Osteoblast (primary cell): ENCODE measurements around the gene STX18. TPM values are rescaled to one million over a fixed set of nuclear protein-coding genes. Genes with fewer than 3 reads are reported as not detected.
A peak's percentile ranks its signal among the peaks of the same experiment; 100 is the strongest.

Source experiments
- DNase-seq: peaks from one replicate; pipeline ENCODE4 v3.0.0; 2011; ENCODE audit warnings: low spot score, mixed read lengths; ENCODE audit not compliant: insufficient read length; ENCODE audit errors: missing footprints
- H2AFZ ChIP-seq: 2 replicates; pipeline ENCODE4 v1.6.0; 2011; ENCODE audit warnings: mild to moderate bottlenecking, low read length
- H3K27ac ChIP-seq: 2 replicates; pipeline ENCODE4 v1.5.1; 2011; ENCODE audit warnings: mild to moderate bottlenecking, low read depth, low read length, moderate library complexity
- H3K27me3 ChIP-seq: 2 replicates; pipeline ENCODE4 v1.6.0; 2012; ENCODE audit warnings: mild to moderate bottlenecking, control low read depth, inconsistent platforms, low read length, moderate library complexity; ENCODE audit not compliant: insufficient read depth
- H3K36me3 ChIP-seq: 2 replicates; pipeline ENCODE4 v1.5.1; 2011; ENCODE audit warnings: mild to moderate bottlenecking, low read length, control low read depth, moderate library complexity; ENCODE audit not compliant: insufficient read depth
- H3K4me1 ChIP-seq: 2 replicates; pipeline ENCODE4 v1.5.1; 2011; ENCODE audit warnings: mild to moderate bottlenecking, low read length, control low read depth, moderate library complexity; ENCODE audit not compliant: insufficient read depth
- H3K4me2 ChIP-seq: 2 replicates; pipeline ENCODE4 v1.6.0; 2011; ENCODE audit warnings: mild to moderate bottlenecking, low read length; ENCODE audit not compliant: insufficient read depth
- H3K4me3 ChIP-seq: fragments of 200-600 bp; sonication (generic); 3 replicates; pipeline ENCODE4 v1.5.1; 2012; ENCODE audit warnings: mild to moderate bottlenecking, low read length, inconsistent platforms; ENCODE audit not compliant: insufficient read depth
- H3K79me2 ChIP-seq: 2 replicates; pipeline ENCODE4 v1.6.0; 2012; ENCODE audit warnings: mild to moderate bottlenecking, low read length, control low read depth, inconsistent platforms; ENCODE audit not compliant: insufficient read depth
- H3K9me3 ChIP-seq: 2 replicates; pipeline ENCODE4 v1.5.1; 2011; ENCODE audit warnings: low read depth, low read length, control low read depth
- H4K20me1 ChIP-seq: 2 replicates; pipeline ENCODE4 v1.6.0; 2012; ENCODE audit warnings: mild to moderate bottlenecking, low read length, control low read depth; ENCODE audit not compliant: insufficient read depth
- total RNA-seq: library from RNA; depleted of rRNA; stranded (reverse); fragments of >200 nt; gene quantifications from 2 replicates; pipeline ENCODE4 v1.2.3, GENCODE V29; 2012
- TF ChIP-seq, protein P1 (sequence below): IDR thresholded peaks from 2 replicates; pipeline ENCODE4 v1.5.1; 2011; ENCODE audit warnings: mild to moderate bottlenecking, low read depth, low read length, moderate library complexity; ENCODE audit errors: extremely low read depth

The STX18 gene
- total RNA-seq, 1 donor: 23.9 TPM

GRCh38 chr4:4388836-4389575, 152.8 kb downstream of the STX18 start:
- no peak overlapping the region for H3K27ac ChIP-seq
- H3K4me3 ChIP-seq: no peak overlapping the region
- no peaks in the 10 kb centered on the region for H3K9me3 ChIP-seq
- H3K79me2 ChIP-seq: no peaks in the 10 kb centered on the region
- TF ChIP-seq, protein P1, sequence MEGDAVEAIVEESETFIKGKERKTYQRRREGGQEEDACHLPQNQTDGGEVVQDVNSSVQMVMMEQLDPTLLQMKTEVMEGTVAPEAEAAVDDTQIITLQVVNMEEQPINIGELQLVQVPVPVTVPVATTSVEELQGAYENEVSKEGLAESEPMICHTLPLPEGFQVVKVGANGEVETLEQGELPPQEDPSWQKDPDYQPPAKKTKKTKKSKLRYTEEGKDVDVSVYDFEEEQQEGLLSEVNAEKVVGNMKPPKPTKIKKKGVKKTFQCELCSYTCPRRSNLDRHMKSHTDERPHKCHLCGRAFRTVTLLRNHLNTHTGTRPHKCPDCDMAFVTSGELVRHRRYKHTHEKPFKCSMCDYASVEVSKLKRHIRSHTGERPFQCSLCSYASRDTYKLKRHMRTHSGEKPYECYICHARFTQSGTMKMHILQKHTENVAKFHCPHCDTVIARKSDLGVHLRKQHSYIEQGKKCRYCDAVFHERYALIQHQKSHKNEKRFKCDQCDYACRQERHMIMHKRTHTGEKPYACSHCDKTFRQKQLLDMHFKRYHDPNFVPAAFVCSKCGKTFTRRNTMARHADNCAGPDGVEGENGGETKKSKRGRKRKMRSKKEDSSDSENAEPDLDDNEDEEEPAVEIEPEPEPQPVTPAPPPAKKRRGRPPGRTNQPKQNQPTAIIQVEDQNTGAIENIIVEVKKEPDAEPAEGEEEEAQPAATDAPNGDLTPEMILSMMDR: no peak
- no peak overlapping the region for H3K4me2 ChIP-seq
- peak; percentile 34 for DNase-seq
- H3K27me3 ChIP-seq: peaks cover 51% of the 10 kb centered on the region
- H3K36me3 ChIP-seq: no peaks in the 10 kb centered on the region
- no peak overlapping the region for H2AFZ ChIP-seq
- H4K20me1 ChIP-seq: no peaks in the 10 kb centered on the region
- H3K4me1 ChIP-seq: no peaks in the 10 kb centered on the region

DNA sequence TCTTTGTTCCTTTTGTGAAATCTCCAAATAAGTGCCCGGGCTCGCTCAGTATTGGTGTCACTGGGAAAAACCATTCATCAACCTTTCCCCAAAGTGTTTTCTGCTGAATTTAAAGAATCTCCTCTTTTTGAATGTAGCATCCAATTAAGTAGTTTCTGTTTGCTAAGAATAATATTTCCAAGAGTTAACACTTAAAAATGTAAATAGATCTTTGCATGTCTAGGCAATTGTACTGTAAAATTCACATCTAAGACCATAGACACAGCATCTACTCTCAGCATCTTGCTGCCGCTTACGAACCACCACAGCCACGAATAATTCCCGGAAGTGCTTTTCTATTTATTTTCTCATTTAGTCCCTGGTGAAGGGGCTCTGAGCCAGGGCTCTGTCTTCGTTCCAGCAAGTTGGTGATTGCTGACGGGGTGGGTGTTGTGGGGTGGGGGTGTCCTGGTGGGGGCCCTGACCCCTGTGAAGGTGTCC, 153.5 kb downstream of the STX18 start:
- Histone ChIP-seq H3K9me3 (no peaks in the 10 kb centered on the region), H3K79me2 (no peaks in the 10 kb centered on the region), H3K36me3 (no peaks in the 10 kb centered on the region), H3K4me3 (no peak overlapping the region), H3K27ac (no peak overlapping the region), H3K27me3 (peaks cover 52% of the 10 kb centered on the region), H2AFZ (no peak overlapping the region), H3K4me1 (no peaks in the 10 kb centered on the region), H4K20me1 (no peaks in the 10 kb centered on the region), H3K4me2 (no peak overlapping the region)
- DNase-seq: peak; percentile 84
- TF ChIP-seq, protein P1: no peak

GRCh38 chr4:4387531-4388310, 154.1 kb downstream of the STX18 start:
- H3K27ac ChIP-seq: no peak overlapping the region

More at GRCh38 chr4:4387531-4388310, 154.1 kb downstream of the STX18 start:
- H3K4me1 ChIP-seq: no peaks in the 10 kb centered on the region
- peak; percentile 87 for DNase-seq
- no peak overlapping the region for H3K4me3 ChIP-seq
- H3K9me3 ChIP-seq: no peaks in the 10 kb centered on the region
- no peaks in the 10 kb centered on the region for H4K20me1 ChIP-seq
- H3K36me3 ChIP-seq: no peaks in the 10 kb centered on the region
- H2AFZ ChIP-seq: no peak overlapping the region
- no peak overlapping the region for H3K4me2 ChIP-seq
- peaks cover 57% of the 10 kb centered on the region for H3K27me3 ChIP-seq
- H3K79me2 ChIP-seq: no peaks in the 10 kb centered on the region
- TF ChIP-seq, protein P1: no peak
